ENCODE results near the gene DNAJC30. TPM values are rescaled to one million over a fixed set of nuclear protein-coding genes. Genes with fewer than 3 reads are reported as not detected.
"Not testable (repeated sequence)": the region's sequence is repeated elsewhere in the genome, so short reads cannot be mapped to it uniquely, and the experiment has no call there.

DNAJC30 gene
- total RNA-seq, result 10 to 100 TPM in 1 of 2 experiments, 1 to 10 TPM in 1; 9.3 to 11.0 TPM

GRCh38 chr7:73683056-73683787, at the start of gene DNAJC30, which contains the start of gene BUD23:
TSS of gene DNAJC30 (minus strand) at chr7:73683453. CDS start at chr7:73683423, 30 bp downstream.
TSS of gene BUD23 (plus strand) at chr7:73683597. CDS start at chr7:73683626, 29 bp downstream.
- CTCF ChIA-PET, result interaction anchor here (0.5 to 1.2 kb wide), 2 partner anchors 51 to 174 kb away, joined by 3 read pairs; no protein-coding TSS in a partner anchor

GRCh38 chr7:73732397-73732796, 49.1 kb upstream of the DNAJC30 start:
- POLR2A ChIA-PET, result interaction anchor here (0.6 to 0.7 kb wide), 3 partner anchors 67 to 658 kb away, joined by 4 read pairs; partner anchors contain the start of gene TBL2
- CTCF ChIA-PET, result interaction anchor here (0.8 to 2.4 kb wide), 2 partner anchors 114 to 125 kb away, joined by 3 to 14 read pairs; no protein-coding TSS in a partner anchor

More at GRCh38 chr7:73683056-73683787, at the start of gene DNAJC30, which contains the start of gene BUD23:
- POLR2A ChIA-PET, result interaction anchor here (0.8 kb wide), 1 partner anchor 14 kb away, joined by 3 read pairs; no protein-coding TSS in a partner anchor

GRCh38 chr7:73730485-73730884, 47.2 kb upstream of the DNAJC30 start:
- POLR2A ChIA-PET, result interaction anchor here (0.7 kb wide), 1 partner anchor 223 kb away, joined by 3 read pairs; no protein-coding TSS in a partner anchor
- CTCF ChIA-PET, result interaction anchor here (1.0 to 3.0 kb wide), 2 partner anchors 124 kb away, joined by 3 to 15 read pairs; no protein-coding TSS in a partner anchor

GRCh38 chr7:73728551-73728950, 45.3 kb upstream of the DNAJC30 start:
- ChIA-PET POLR2A (interaction anchor here (0.6 kb wide), 1 partner anchor 38 kb away, joined by 4 read pairs; no protein-coding TSS in a partner anchor), CTCF (interaction anchor here (0.5 to 3.0 kb wide), 5 partner anchors 10 to 124 kb away, joined by 3 to 15 read pairs (median 3); no protein-coding TSS in a partner anchor)

- CTCF ChIA-PET, result interaction anchor here (1.4 to 3.0 kb wide), 2 partner anchors 27 to 121 kb away, joined by 3 to 15 read pairs; no protein-coding TSS in a partner anchor
- POLR2A ChIA-PET, result no interaction called here
Observed at GRCh38 chr7:73727952-73728351, 44.7 kb upstream of the DNAJC30 start.

- CTCF ChIA-PET, result interaction anchor here (0.8 to 6.0 kb wide), 11 partner anchors 9 to 135 kb away, joined by 3 to 60 read pairs (median 6); partner anchors contain the start of gene ABHD11
Observed at GRCh38 chr7:73726083-73726466, 42.8 kb upstream of the DNAJC30 start.

GRCh38 chr7:73723813-73724212, 40.6 kb upstream of the DNAJC30 start:
- ChIA-PET CTCF (interaction anchor here (0.6 to 6.0 kb wide), 2 partner anchors 117 to 208 kb away, joined by 5 to 60 read pairs; no protein-coding TSS in a partner anchor), POLR2A (no interaction called here)

More at GRCh38 chr7:73726083-73726466, 42.8 kb upstream of the DNAJC30 start:
- POLR2A ChIA-PET, result no interaction called here

GRCh38 chr7:73722785-73723184, 39.5 kb upstream of the DNAJC30 start:
- CTCF ChIA-PET, result interaction anchor here (0.7 to 6.0 kb wide), 3 partner anchors 55 to 124 kb away, joined by 3 to 60 read pairs (median 3); partner anchors contain the start of gene VPS37D
- POLR2A ChIA-PET, result no interaction called here

- CTCF ChIA-PET, result interaction anchor here (1.3 to 6.0 kb wide), 2 partner anchors 54 to 116 kb away, joined by 3 to 60 read pairs; partner anchors contain the start of gene VPS37D
- POLR2A ChIA-PET, result not testable (repeated sequence)
Observed at GRCh38 chr7:73722182-73722581, 38.9 kb upstream of the DNAJC30 start.

GRCh38 chr7:73721377-73721817, 38.1 kb upstream of the DNAJC30 start:
- POLR2A ChIA-PET, result interaction anchor here (0.7 kb wide), 1 partner anchor 17 kb away, joined by 3 read pairs; the partner anchor contains the start of gene ABHD11
- CTCF ChIA-PET, result interaction anchor here (1.3 to 6.0 kb wide), 2 partner anchors 53 to 115 kb away, joined by 3 to 60 read pairs; partner anchors contain the start of gene VPS37D

- CTCF ChIA-PET, result interaction anchor here (2.1 kb wide), 1 partner anchor 114 kb away, joined by 8 read pairs; no protein-coding TSS in a partner anchor
Observed at GRCh38 chr7:73720443-73720842, 37.2 kb upstream of the DNAJC30 start.

GRCh38 chr7:73719806-73720169, 36.5 kb upstream of the DNAJC30 start:
- POLR2A ChIA-PET, result no interaction called here
- CTCF ChIA-PET, result interaction anchor here (2.1 kb wide), 1 partner anchor 113 kb away, joined by 8 read pairs; no protein-coding TSS in a partner anchor

More at GRCh38 chr7:73720443-73720842, 37.2 kb upstream of the DNAJC30 start:
- POLR2A ChIA-PET, result interaction anchor here (0.7 kb wide), 1 partner anchor 18 kb away, joined by 3 read pairs; the partner anchor contains the start of gene ABHD11

- CTCF ChIA-PET, result interaction anchor here (2.1 kb wide), 1 partner anchor 112 kb away, joined by 8 read pairs; no protein-coding TSS in a partner anchor
- POLR2A ChIA-PET, result no interaction called here
Observed at GRCh38 chr7:73718905-73719805, 35.9 kb upstream of the DNAJC30 start, which contains the start of gene STX1A. TSS of gene STX1A (minus strand) at chr7:73719669. CDS start at chr7:73719631, 38 bp downstream.

GRCh38 chr7:73718438-73718881, 35.2 kb upstream of the DNAJC30 start:
- CTCF ChIA-PET, result interaction anchor here (0.8 to 1.5 kb wide), 2 partner anchors 16 to 112 kb away, joined by 3 to 7 read pairs; no protein-coding TSS in a partner anchor
- POLR2A ChIA-PET, result interaction anchor here (0.5 to 1.0 kb wide), 3 partner anchors 12 to 140 kb away, joined by 3 to 15 read pairs (median 4); partner anchors contain the start of gene TBL2

GRCh38 chr7:73717991-73718405, 34.7 kb upstream of the DNAJC30 start:
- CTCF ChIA-PET, result interaction anchor here (0.8 to 1.5 kb wide), 3 partner anchors 16 to 111 kb away, joined by 3 to 7 read pairs (median 3); no protein-coding TSS in a partner anchor
- POLR2A ChIA-PET, result interaction anchor here (0.5 to 1.0 kb wide), 4 partner anchors 11 to 196 kb away, joined by 3 to 15 read pairs (median 4); partner anchors contain the start of genes BAZ1B and TBL2

- ChIA-PET CTCF (interaction anchor here (0.8 to 1.5 kb wide), 4 partner anchors 8 to 110 kb away, joined by 3 to 7 read pairs (median 4); no protein-coding TSS in a partner anchor), POLR2A (interaction anchor here (0.6 to 1.0 kb wide), 3 partner anchors 11 to 195 kb away, joined by 3 to 4 read pairs (median 3); partner anchors contain the start of gene BAZ1B)
Observed at GRCh38 chr7:73717025-73717807, 34.0 kb upstream of the DNAJC30 start.
